GM21528 (cell line): Measurements from ENCODE around the gene NAA60.

Source experiments
- ATAC-seq: cut with Tn5 transposase; IDR thresholded peaks from one replicate; pipeline ENCODE4 v1.9.1; 2021; ENCODE audit warnings: mild to moderate bottlenecking, moderate library complexity; ENCODE audit not compliant: unreplicated experiment, low FRiP score

Gene NAA60

GRCh38 chr16:3443108-3444031 is at the start of gene NAA60, which contains the start of gene ZNF597:
NAA60 (plus strand) TSS chr16:3443680; CDS start chr16:3476228, 32,548 bp downstream.
ZNF597 (minus strand) TSS chr16:3443504; CDS start chr16:3443153, 351 bp downstream.
- no peak for ATAC-seq

GRCh38 chr16:3400446-3400778 is 43.1 kb upstream of the NAA60 start:
- peak; percentile 39 for ATAC-seq

GRCh38 chr16:3400779-3401688 is 42.4 kb upstream of the NAA60 start, which contains the start of the genes ZNF174 and ZSCAN32:
ZNF174 (plus strand) TSS chr16:3401215; CDS start chr16:3402005, 790 bp downstream.
ZSCAN32 (minus strand) TSS chr16:3401004; CDS start chr16:3397557, 3,447 bp downstream.
- peak; percentile 96 for ATAC-seq

GRCh38 chr16:3401719-3402397 is 41.6 kb upstream of the NAA60 start:
- ATAC-seq, result no peak

- ATAC-seq, result no peak
Measured at GRCh38 chr16:3408561-3409197, 34.8 kb upstream of the NAA60 start.

GRCh38 chr16:3413730-3414379 is 29.6 kb upstream of the NAA60 start:
- ATAC-seq, result no peak

GRCh38 chr16:3431779-3432219 is 11.7 kb upstream of the NAA60 start:
- no peak for ATAC-seq

GRCh38 chr16:3434373-3434772 is 9.1 kb upstream of the NAA60 start:
- no peak for ATAC-seq

GRCh38 chr16:3439637-3440036 is 3.8 kb upstream of the NAA60 start:
- ATAC-seq, result no peak

GRCh38 chr16:3444032-3444388 is 530 bp downstream of the NAA60 start:
- ATAC-seq, result no peak

GRCh38 chr16:3454093-3454492 is 10.6 kb downstream of the NAA60 start:
- ATAC-seq, result no peak

- no peak for ATAC-seq
Measured at GRCh38 chr16:3454631-3455147, 11.2 kb downstream of the NAA60 start.

GRCh38 chr16:3457434-3458252 is 14.2 kb downstream of the NAA60 start:
- peak; percentile 79 for ATAC-seq

- ATAC-seq, result peak; percentile 20
Measured at GRCh38 chr16:3458278-3458851, 14.9 kb downstream of the NAA60 start.

GRCh38 chr16:3458852-3459361 is 15.4 kb downstream of the NAA60 start:
- ATAC-seq, result no peak

- ATAC-seq, result no peak
Measured at GRCh38 chr16:3459401-3460090, 16.1 kb downstream of the NAA60 start.

GRCh38 chr16:3460121-3460520 is 16.6 kb downstream of the NAA60 start:
- no peak for ATAC-seq
